Daoy (cell line): ENCODE results near the gene SHH. TPM values are rescaled to one million over a fixed set of nuclear protein-coding genes. Genes with fewer than 3 reads are reported as not detected.

Experiments
- DNase-seq: peaks from one replicate; pipeline ENCODE4 v3.0.0-alpha.2; 2015; ENCODE audit warnings: low read depth
- total RNA-seq: library from RNA; depleted of rRNA; stranded (reverse); fragments of >200 nt; shearing (Covaris generic); gene quantifications from 2 replicates; pipeline ENCODE4 v1.2.3, GENCODE V29; 2014

The SHH gene
- total RNA-seq, 1 experiment from 2014 or later: 0.86 TPM

- DNase-seq: no peak
These were observed 6.0 kb downstream of the SHH start for GRCh38 chr7:155806096-155806871.

- no peak for DNase-seq
These were observed 6.5 kb downstream of the SHH start for GRCh38 chr7:155805826-155806095.

- DNase-seq: peak; percentile 94
These were observed 7.1 kb downstream of the SHH start for GRCh38 chr7:155804897-155805825.

GRCh38 chr7:155804431-155804831 lies 7.8 kb downstream of the SHH start:
- DNase-seq: no peak

GRCh38 chr7:155803418-155804376 lies 8.6 kb downstream of the SHH start:
- DNase-seq: peak; percentile 73

GRCh38 chr7:155802906-155803417 lies 9.3 kb downstream of the SHH start:
- no peak for DNase-seq

- no peak for DNase-seq
These were observed 10.0 kb downstream of the SHH start for GRCh38 chr7:155802291-155802690.

- no peak for DNase-seq
These were observed 11.5 kb downstream of the SHH start for GRCh38 chr7:155800741-155801267.

GRCh38 chr7:155800301-155800700 lies 12.0 kb downstream of the SHH start:
- DNase-seq: no peak

- no peak for DNase-seq
These were observed 12.7 kb downstream of the SHH start for GRCh38 chr7:155799514-155799913.

GRCh38 chr7:155798673-155799439 lies 13.4 kb downstream of the SHH start:
- no peak for DNase-seq

GRCh38 chr7:155797262-155798250 lies 14.7 kb downstream of the SHH start:
- DNase-seq: no peak

GRCh38 chr7:155796381-155797261 lies 15.6 kb downstream of the SHH start:
- DNase-seq: peak; percentile 79

- no peak for DNase-seq
These were observed 16.3 kb downstream of the SHH start for GRCh38 chr7:155795951-155796350.

GRCh38 chr7:155795401-155795800 lies 16.9 kb downstream of the SHH start:
- no peak for DNase-seq

GRCh38 chr7:155794196-155794595 lies 18.1 kb downstream of the SHH start:
- no peak for DNase-seq

- no peak for DNase-seq
These were observed 18.5 kb downstream of the SHH start for GRCh38 chr7:155793720-155794119.

GRCh38 chr7:155792999-155793560 lies 19.2 kb downstream of the SHH start:
- no peak for DNase-seq
